Astrocyte of the hippocampus (primary cell): ENCODE measurements around the gene DNAJC10.
A peak's percentile ranks its signal among the peaks of the same experiment; 100 is the strongest.

ENCODE experiments used
- DNase-seq: peaks from one replicate; pipeline ENCODE4 v3.0.0; 2011; ENCODE audit warnings: low read depth, low spot score

The DNAJC10 gene

DNA sequence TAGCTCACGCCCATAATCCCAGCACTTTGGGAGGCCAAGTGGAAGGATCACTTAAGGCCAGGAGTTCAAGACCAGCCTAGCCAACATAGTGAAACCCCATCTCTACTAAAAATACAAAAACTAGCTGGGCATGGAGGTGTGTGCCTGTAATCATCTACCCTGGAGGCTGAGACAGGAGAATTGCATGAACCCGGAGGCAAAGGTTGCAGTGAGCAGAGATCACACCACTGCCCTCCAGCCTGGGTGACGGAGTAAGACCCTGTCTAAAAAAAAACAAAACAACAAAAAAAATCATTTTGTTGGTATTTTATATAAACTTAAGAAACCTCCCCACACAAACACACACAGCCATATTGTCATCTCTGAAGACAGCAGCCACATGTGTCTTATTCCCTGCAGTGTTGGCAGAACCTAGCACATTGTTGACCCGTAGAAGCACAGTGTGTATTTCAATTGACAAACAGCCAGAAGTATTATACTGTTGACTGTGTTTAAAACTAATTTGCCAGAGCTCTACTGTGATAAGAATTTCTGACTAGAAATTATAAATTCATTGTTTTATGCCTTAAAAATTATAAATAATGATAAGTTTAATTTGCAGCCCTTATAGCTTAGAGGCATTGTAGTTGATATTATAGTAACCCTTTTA lies 68.1 kb downstream of the DNAJC10 start:
- DNase-seq: no peak

DNA sequence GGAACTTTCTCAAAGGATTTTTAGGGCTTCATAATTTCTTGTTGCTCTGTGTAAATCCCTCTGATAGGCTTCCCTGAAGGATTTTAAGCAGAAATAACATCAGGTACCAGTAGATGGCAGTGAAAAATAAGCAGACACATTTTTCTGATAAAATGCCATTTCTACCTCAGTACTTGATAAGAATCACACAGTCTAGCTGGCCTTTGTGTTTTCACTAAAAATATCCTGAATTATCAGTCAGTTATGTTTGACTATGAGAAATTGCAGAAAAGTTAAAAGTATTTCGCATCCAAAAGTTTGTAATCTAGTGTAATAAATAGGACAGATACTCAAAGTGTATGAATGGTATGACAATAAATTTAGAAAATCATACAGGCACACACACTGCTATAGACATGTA lies 68.7 kb downstream of the DNAJC10 start:
- peak; percentile 66 for DNase-seq

DNA sequence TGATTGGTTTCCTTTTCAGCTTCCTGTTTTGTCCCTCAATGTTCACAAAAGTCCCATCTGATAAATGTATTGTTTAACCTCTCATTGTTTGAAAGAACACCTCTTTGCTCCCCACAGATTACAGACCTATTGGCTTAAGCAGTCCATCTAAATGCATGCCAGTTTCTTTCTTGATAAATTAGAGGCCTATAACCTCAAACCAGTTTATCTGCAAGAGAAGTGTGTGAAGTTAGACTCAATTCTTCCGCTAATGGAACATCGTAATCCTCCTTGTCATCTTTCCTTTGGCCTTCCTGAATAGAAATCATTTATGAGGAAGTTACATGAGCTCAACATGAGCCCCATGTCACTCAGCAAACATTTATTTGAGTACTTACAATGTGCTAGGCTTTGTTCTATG lies 76.4 kb downstream of the DNAJC10 start:
- DNase-seq: no peak

DNA sequence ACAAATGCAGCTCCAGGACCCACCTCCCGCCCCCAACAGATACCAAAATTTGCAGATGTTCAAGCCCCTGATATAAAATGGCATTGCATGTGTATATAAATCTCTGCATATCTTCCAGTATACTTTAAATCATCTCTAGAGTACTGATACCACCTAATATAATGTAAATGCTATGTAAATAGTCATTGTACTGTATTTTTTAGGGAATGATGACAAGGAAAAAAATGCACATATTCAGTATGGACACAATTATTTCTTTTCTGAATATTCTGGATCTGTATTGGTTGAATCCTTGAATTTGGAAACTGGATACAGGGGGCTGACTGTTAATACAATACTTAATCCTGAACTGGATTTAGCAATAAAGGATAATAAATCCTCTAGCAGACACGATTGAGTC lies 82.7 kb downstream of the DNAJC10 start:
- no peak for DNase-seq

GRCh38 chr2:182804128-182804527 lies 88.1 kb downstream of the DNAJC10 start:
- no peak for DNase-seq

DNA sequence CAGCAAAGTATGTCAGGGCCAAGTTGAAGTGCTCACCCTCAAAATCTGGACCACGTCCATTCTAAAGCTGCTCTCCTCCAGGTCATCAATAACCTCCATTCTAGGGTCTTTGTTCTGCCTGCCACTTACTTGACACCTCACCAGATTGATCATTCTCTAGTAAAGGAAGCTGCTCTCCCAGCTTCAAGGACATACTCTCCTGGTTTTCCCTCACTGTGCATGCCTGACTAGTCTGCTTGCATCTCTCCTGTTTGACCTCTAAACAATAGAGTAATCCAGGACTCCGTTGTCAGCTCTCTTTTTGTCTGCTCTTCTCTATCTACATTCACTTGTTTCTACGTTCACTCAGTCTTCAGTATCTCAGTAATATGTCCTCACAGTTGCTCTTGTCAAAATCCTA lies 91.3 kb downstream of the DNAJC10 start:
- no peak for DNase-seq

- no peak for DNase-seq
Observed at GRCh38 chr2:182810087-182810486, 94.0 kb downstream of the DNAJC10 start.

GRCh38 chr2:182814380-182814779 lies 98.3 kb downstream of the DNAJC10 start:
- DNase-seq: no peak

GRCh38 chr2:182814804-182815203 lies 98.7 kb downstream of the DNAJC10 start:
- no peak for DNase-seq

DNA sequence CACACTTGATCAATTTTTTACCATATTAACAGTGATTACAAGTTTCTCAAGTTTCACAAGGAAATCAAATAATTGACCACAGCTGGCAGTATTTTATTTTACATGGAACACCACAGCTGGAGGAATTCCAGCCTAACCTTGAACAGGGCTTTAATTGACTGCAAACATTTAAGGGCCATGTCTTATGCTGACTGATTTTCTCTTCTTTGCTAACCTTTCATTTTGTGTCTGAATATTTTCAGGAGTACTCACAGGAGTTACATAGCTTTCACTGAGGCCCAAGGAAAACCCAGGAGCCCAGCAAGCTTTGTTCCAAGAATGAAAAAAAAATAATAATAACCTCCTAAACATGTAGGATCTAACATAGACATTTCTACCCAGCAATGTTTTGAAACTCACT lies 100.8 kb downstream of the DNAJC10 start:
- peak; percentile 31 for DNase-seq

DNA sequence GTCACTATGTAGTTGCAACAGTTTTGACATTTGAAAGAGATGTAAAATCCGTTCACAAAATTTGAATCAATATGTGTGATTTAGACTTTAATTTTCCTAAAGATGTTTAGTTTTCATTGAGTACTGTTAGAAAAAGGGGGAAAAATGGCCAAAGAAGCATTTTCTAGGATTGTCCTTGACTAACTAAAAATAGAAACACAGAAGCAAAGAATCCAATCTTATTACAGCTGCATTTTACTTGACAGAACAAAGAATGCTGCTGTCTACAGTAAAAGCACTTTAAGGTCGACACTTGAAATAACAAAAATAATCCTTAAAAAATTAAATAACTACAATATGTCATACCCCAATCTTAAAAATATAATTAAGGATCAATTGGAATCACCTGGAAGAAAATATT lies 101.5 kb downstream of the DNAJC10 start:
- no peak for DNase-seq

GRCh38 chr2:182818501-182818900 lies 102.4 kb downstream of the DNAJC10 start:
- no peak for DNase-seq

- no peak for DNase-seq
Observed at GRCh38 chr2:182818925-182819324, 102.9 kb downstream of the DNAJC10 start.

DNA sequence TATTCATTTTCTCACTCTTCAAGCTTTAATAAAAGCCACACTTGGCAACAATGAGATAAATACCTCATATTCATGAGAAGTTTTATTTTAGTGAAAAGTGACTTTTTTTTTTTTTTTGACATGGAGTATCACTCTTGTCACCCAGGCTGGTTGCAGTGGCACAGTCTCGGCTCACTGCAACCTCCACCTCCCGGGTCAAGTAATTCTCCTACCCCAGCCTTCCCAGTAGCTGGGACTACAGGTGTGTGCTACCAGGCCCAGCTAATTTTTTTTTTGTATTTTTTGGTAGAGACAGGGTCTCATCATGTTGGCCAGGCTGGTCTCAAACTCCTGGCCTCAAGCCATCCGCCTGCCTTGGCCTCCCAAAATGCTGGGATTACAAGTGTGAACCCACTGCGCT lies 103.4 kb downstream of the DNAJC10 start:
- no peak for DNase-seq

DNA sequence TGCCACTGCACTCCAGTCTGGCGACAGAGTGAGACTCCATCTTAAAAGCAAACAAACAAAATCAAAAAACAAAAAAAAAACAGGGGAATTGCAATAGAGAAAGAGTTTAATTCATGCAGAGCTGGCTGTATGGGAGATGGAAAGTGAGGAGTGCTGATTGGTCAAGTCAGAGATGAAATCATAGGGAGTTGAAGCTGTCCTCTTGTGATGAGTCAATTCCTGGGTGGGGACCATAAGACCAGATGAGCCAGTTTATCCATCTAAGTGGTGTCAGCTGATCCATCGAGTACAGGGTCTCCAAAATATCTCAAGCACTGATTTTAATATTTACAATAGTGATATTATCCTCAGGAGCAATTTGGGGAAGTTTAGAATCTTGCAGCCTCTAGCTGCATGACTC lies 105.1 kb downstream of the DNAJC10 start:
- no peak for DNase-seq

DNA sequence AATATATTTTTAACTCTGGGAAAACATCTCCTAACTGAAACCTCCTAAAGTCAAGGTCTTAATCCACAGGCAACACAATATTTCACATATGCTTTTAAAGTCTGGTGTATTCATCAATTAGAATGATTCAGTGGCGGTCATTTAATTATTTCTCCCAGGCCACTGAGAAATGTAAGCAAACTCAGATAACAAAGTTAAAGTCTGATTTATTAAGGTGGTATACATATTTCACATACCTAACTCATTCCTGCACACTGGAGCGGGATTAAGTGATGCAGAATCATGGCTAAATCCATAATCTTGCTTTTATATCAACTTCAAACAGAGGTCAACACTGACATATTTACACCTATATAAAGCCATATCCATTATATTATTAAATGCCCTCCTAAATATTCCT lies 106.7 kb downstream of the DNAJC10 start:
- no peak for DNase-seq

DNA sequence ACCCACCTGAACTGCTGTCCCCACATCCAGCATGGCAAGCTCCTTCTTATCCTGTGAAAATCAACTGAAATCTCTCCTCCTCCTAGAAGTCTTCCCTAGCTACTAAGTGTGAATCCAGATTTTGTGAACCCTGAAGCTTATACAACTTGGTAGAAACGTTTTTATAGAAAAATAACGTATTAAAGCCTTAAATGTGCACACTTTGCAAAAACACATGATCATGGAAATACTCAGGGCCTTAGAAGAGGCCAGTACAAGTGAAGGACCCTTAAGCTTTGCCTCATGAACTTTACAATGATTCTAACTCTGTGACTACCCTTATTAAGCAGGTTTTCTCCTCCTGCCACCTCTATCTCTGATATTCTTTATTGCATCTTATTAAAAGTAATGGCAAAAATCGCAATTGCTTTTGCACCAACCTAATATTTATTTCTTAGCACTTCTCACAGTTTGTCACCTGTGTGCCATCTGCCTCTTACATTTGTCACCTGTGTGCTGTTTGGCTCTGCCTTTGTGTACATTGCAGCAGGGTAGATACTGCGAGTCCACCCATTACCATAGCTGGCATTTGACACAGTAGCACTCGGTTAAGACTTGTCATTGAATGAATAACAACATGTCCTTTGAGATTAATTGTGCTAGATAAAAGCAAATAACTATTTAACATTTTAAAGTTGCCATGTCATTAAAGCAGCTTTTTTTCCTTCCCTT lies 108.2 kb downstream of the DNAJC10 start:
- DNase-seq: no peak

DNA sequence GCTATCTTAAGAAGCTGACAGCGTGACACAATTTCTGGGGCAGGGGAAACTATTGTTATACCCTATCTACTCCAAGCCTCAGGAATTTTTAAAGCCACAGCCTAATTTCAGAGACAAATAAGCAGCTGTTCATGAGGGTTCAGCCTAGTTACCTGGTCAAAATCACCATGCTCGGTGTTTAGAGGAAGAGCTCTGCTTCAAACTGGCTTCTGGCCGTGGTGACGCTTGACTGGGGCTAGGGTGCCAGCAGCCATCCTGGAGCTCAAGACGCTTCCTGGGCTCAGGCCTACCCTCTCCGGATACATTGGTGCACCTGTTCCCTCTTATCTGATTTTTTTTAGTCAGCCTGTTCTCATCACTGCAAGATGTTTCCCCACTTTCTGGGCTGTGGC lies 108.7 kb downstream of the DNAJC10 start:
- peak; percentile 32 for DNase-seq

GRCh38 chr2:182826064-182826463 lies 110.0 kb downstream of the DNAJC10 start:
- DNase-seq: no peak

DNA sequence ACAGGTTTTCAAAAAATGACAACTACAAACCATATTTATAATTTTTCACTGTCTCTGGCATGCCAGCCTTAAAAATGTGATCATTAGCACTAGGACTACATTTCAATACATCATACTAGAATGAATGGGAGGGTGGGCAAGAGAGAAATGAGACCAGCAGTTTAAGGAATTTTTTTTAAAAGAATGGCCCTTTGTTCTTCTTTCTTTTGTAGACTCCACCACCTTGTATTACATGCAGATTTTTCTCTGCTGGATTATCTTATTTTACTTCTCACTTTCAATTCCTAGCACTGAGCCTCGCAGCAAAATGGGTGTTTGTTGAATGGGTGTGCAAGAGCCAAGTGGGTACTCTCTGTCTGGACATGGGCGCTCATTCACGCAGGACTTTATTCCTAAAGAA lies 110.4 kb downstream of the DNAJC10 start:
- DNase-seq: no peak

GRCh38 chr2:182827182-182827879 lies 111.3 kb downstream of the DNAJC10 start:
- no peak for DNase-seq

DNA sequence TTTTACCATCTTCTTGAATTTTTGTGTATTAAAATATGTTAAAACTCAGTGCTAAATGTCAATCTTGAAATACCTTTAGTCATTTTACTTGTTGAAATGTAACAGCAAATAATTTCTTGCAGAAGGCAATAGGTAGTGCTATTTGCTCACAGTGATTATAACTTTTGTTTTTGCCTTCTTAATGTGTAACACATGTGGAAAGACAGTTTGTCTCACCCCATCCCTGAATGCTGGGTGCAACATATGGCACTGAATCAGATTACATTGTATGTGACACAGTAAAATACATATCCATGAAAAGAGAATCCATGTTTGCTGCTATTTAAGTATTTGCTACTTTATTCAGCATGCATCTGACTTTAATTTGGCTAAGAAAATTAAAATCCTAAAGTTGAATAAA lies 115.0 kb downstream of the DNAJC10 start:
- no peak for DNase-seq

DNA sequence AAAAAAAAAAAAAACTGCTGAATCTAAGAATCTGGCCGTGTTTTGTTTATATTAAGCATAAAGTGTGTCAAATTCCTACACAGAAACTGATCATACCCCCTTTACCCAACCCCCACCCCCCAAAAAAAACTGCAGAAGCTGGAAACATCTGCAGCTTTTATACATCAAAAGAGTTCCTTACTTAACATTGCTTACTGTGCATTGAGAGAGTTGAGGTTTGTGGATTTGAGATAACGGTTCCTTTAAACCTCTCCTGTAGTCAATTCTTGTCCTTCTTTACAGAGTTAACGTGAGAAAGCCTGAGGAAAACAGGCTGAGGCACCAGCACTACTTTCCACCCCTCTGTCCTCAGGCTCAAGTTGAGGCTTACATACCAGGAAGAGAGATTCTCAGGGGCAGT lies 115.9 kb downstream of the DNAJC10 start:
- no peak for DNase-seq
